Esophagus muscularis mucosa (tissue), 3 donors: ENCODE measurements around the gene PLA2G6.

Experiments
- CTCF ChIP-seq, 3 experiments: fragments of 200-600 bp in 2 of 3; fragments of 450-650 bp in 1 of 3; sonication (generic) in 2 of 3; IDR thresholded peaks; one replicate each; pipeline ENCODE4 v1.5.1; 2017 to 2019; ENCODE audit warnings: antibody characterized with exemption in 3 of 3, mild to moderate bottlenecking in 2 of 3, moderate library complexity in 1 of 3
- POLR2A ChIP-seq: fragments of 450-650 bp; IDR thresholded peaks from one replicate; pipeline ENCODE4 v1.6.1; 2017; ENCODE audit warnings: antibody characterized with exemption, moderate library complexity, mild to moderate bottlenecking, low read depth
- POLR2AphosphoS5 ChIP-seq, 2 donors: sonication (generic); formaldehyde crosslinking; IDR thresholded peaks; one replicate each; pipeline ENCODE4 v1.6.1; 2017; ENCODE audit warnings: antibody characterized with exemption in 2 of 2

GRCh38 chr22:38086001-38086845, 95.4 kb downstream of the PLA2G6 start:
- TF ChIP-seq CTCF (IDR thresholded peaks at IDR 0.05) (no peak), POLR2AphosphoS5 (IDR thresholded peaks at IDR 0.05) (no peak), POLR2A (no peak)
